Measurements from ENCODE around the gene TIGD2.

GRCh38 chr4:89100853-89101252 lies 10.5 kb upstream of the TIGD2 start:
- TF ChIP-seq CTCF (IDR thresholded peaks at IDR 0.05) (no peak), POLR2A (IDR thresholded peaks at IDR 0.05) (no peak), EP300 (IDR thresholded peaks at IDR 0.05) (no peak)
